Spleen (tissue), 11 donors: Measurements from ENCODE around the gene CRAT. TPM values are rescaled to one million over a fixed set of nuclear protein-coding genes. Genes with fewer than 3 reads are reported as not detected.
"Not testable (repeated sequence)": the region's sequence is repeated elsewhere in the genome, so short reads cannot be mapped to it uniquely, and the experiment has no call there.

ENCODE experiments used
- DNase-seq: peaks from one replicate; pipeline ENCODE4 v3.0.0-alpha.2; 2020
- H3K27ac ChIP-seq, 8 donors: fragments of 200-600 bp; sonication (generic) in 7 of 8; 1 replicate in 4 of 8; 2 replicates in 4 of 8; pipeline versions ENCODE4 v1.5.0 to v1.8.0; 2016 to 2021; ENCODE audit warnings: inconsistent platforms in 4 of 8, mild to moderate bottlenecking in 4 of 8, moderate library complexity in 1 of 8
- H3K27me3 ChIP-seq, 7 donors: fragments of 200-600 bp; sonication (generic) in 6 of 7; replicated peaks in 1 of 7; 1 replicate in 4 of 7; 2 replicates in 3 of 7; pipeline versions ENCODE4 v1.5.0 to v1.8.0; 2016 to 2021; ENCODE audit warnings: inconsistent platforms in 3 of 7, mild to moderate bottlenecking in 1 of 7
- H3K36me3 ChIP-seq, 6 donors: fragments of 200-600 bp; sonication (generic) in 5 of 6; 1 replicate in 4 of 6; 2 replicates in 2 of 6; pipeline versions ENCODE4 v1.5.0 to v1.8.0; 2016 to 2021; ENCODE audit warnings: inconsistent platforms in 2 of 6
- H3K4me1 ChIP-seq, 6 donors: fragments of 200-600 bp; sonication (generic) in 5 of 6; 1 replicate in 3 of 6; 2 replicates in 3 of 6; pipeline versions ENCODE4 v1.5.0 to v1.8.0; 2016 to 2021; ENCODE audit warnings: inconsistent platforms in 3 of 6
- H3K4me3 ChIP-seq, 8 donors: fragments of 200-600 bp; sonication (generic) in 7 of 8; 1 replicate in 4 of 8; 2 replicates in 4 of 8; pipeline versions ENCODE4 v1.5.0 to v1.8.0; 2016 to 2021; ENCODE audit warnings: inconsistent platforms in 4 of 8, mild to moderate bottlenecking in 4 of 8, moderate library complexity in 2 of 8
- H3K9me3 ChIP-seq, 8 donors: fragments of 200-600 bp; sonication (generic) in 7 of 8; 1 replicate in 4 of 8; 2 replicates in 4 of 8; pipeline versions ENCODE4 v1.5.0 to v1.8.0; 2016 to 2021; ENCODE audit warnings: inconsistent platforms in 4 of 8
- POLR2A ChIP-seq, 3 donors: fragments of 450-650 bp; IDR thresholded peaks; one replicate each; pipeline ENCODE4 v1.5.1; 2017; ENCODE audit warnings: antibody characterized with exemption in 3 of 3, mild to moderate bottlenecking in 1 of 3
- POLR2AphosphoS5 ChIP-seq, 3 donors: sonication (generic); formaldehyde crosslinking; IDR thresholded peaks; one replicate each; pipeline ENCODE4 v1.5.1; 2017; ENCODE audit warnings: antibody characterized with exemption in 3 of 3
- WGBS, 5 donors: extraction: QIAGEN DNeasy Blood & Tissue Kit in 3 of 5; methylation state at CpG; one replicate each; pipeline versions ENCODE4 v1.1.5 to v1.1.7; 2013 to 2018; 5-methylcytosine and 5-hydroxymethylcytosine counted together
- intact Hi-C: fragments of 100-400 bp; cut with DNase I; formaldehyde crosslinking; loops from one replicate; pipeline ENCODE4 v1.15.0; 2023; ENCODE audit warnings: low total_unique reads
- polyA plus RNA-seq, 3 donors: library from polyadenylated mRNA; stranded (reverse); fragments of 200-250 nt; gene quantifications; one replicate each; pipeline ENCODE4 v1.2.1, GENCODE V29; 2013
- total RNA-seq, 7 donors: library from RNA; depleted of rRNA in 3 of 7; stranded (reverse); fragments of >200 nt in 3 of 7; fragmentation: NEBNext Ultra II Directional in 4 of 7; extraction: Animal tissue kit (Norgen Biotek cat#: 25700) in 4 of 7; gene quantifications; one replicate each; pipeline versions ENCODE4 v1.1.0 to v1.2.1, GENCODE V29; 2016 to 2021
- TF ChIP-seq, protein P1 (sequence below), 11 experiments: fragments of 200-600 bp in 7 of 11; fragments of 450-650 bp in 4 of 11; sonication (generic) in 4 of 11; IDR thresholded peaks in 8 of 11; conservative IDR thresholded peaks in 3 of 11; 1 replicate in 7 of 11; 2 replicates in 4 of 11; pipeline versions ENCODE4 v1.4.0 to v1.8.0; 2016 to 2021; ENCODE audit warnings: antibody characterized with exemption in 11 of 11, inconsistent platforms in 4 of 11, mild to moderate bottlenecking in 1 of 11
- donor health status: healthy with polysubstance abuse.
- donor health status: DM: no; HTN: no; CAD: no; lungs with moderate emphysema.
- donor health status: DM: no; HTN: no; CAD: no.
- donor health status: Bipolar disorder and iron deficiency.
- donor health status: healthy.
- donor health status: DM: no; HTN: no; CAD: no.
- donor health status: DM: yes; HTN: yes; CAD: no.

Gene CRAT
- total and polyA plus RNA-seq, 10 donors, result 5.7 to 32.3 (median 15.7) TPM

DNA sequence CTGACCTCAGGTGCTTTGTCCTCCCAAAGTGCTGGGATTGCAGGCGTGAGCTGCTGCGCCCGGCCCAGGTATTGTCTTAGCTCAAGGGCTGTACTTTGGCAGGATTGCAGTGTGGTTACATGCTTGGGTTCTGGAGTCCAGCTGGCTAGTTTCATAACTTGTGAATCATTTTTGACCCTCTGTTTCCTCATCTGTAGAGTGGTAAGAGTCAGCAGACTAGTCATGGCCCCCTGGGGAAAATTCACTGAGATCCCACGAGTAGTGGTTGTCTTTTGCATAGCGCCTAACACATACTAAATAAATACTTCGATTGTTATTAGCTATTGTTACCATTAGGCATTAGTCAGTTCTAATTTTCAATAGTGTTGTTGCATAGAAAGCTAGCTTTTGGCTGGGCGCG, 14.9 kb upstream of the CRAT start:
- no peak overlapping the region for H3K4me3 ChIP-seq
- TF ChIP-seq, protein P1, sequence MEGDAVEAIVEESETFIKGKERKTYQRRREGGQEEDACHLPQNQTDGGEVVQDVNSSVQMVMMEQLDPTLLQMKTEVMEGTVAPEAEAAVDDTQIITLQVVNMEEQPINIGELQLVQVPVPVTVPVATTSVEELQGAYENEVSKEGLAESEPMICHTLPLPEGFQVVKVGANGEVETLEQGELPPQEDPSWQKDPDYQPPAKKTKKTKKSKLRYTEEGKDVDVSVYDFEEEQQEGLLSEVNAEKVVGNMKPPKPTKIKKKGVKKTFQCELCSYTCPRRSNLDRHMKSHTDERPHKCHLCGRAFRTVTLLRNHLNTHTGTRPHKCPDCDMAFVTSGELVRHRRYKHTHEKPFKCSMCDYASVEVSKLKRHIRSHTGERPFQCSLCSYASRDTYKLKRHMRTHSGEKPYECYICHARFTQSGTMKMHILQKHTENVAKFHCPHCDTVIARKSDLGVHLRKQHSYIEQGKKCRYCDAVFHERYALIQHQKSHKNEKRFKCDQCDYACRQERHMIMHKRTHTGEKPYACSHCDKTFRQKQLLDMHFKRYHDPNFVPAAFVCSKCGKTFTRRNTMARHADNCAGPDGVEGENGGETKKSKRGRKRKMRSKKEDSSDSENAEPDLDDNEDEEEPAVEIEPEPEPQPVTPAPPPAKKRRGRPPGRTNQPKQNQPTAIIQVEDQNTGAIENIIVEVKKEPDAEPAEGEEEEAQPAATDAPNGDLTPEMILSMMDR (IDR thresholded peaks at IDR 0.05 in 8 of 11, conservative IDR thresholded peaks at IDR 0.05 in 3 of 11), result no peak
- no peak for TF ChIP-seq POLR2AphosphoS5 (IDR thresholded peaks at IDR 0.05)
- no peak for TF ChIP-seq POLR2A (IDR thresholded peaks at IDR 0.05)
- peaks cover 4 to 100% (median 67%) of the 10 kb centered on the region in 6 donors for H3K36me3 ChIP-seq
- intact Hi-C loops, result no loop called here
- 81 to 93% (median 87%) methylated on average over 8 of the region's 8 CpGs for WGBS, 5 donors
- H3K27me3 ChIP-seq, result no peaks in the 10 kb centered on the region
- H3K4me1 ChIP-seq, result peaks cover 0 to 14% (median 5%) of the 10 kb centered on the region in 6 donors
- DNase-seq, result no peak
- H3K27ac ChIP-seq, result no peak overlapping the region
- H3K9me3 ChIP-seq, result no peaks in the 10 kb centered on the region

DNA sequence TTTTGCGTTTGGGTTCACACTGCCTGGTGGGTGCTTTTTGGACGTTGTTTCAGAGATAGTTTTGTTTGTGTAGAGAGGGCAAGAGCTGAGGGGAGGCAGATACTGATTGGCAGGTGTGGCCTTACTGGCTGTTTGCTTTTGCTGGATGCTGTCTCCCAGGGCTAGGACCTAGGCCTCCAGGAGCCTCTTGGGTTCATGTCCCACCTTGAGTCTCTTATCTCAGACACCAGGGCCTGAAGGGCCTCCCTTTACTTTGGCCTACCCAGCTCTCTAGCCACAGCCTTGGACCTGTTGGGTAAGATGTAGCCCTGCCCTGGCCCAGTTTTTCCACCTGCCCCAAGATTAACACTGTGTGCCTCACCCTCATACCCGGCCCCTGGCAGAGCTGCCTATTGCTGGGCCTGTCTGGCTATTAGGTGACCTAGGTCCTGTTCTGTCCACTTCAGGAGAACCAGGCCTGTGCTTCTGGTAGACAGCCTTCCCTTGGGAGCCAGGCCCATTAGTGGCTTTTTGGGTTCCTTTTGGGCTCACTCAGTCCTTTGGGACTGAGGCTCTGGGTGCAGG, 14.0 kb upstream of the CRAT start:
- DNase-seq, result no peak
- TF ChIP-seq POLR2A (IDR thresholded peaks at IDR 0.05) (no peak), POLR2AphosphoS5 (IDR thresholded peaks at IDR 0.05) (no peak)
- TF ChIP-seq, protein P1 (IDR thresholded peaks at IDR 0.05 in 8 of 11, conservative IDR thresholded peaks at IDR 0.05 in 3 of 11), result no peak
- Histone ChIP-seq H3K4me1 (peaks cover 0 to 14% (median 5%) of the 10 kb centered on the region in 6 donors), H3K36me3 (peaks cover 4 to 98% (median 64%) of the 10 kb centered on the region in 6 donors), H3K27me3 (no peaks in the 10 kb centered on the region), H3K27ac (no peak overlapping the region), H3K9me3 (no peaks in the 10 kb centered on the region), H3K4me3 (no peak overlapping the region)
- intact Hi-C loops, result no loop called here
- WGBS, 5 donors, result 84 to 96% (median 90%) methylated on average over 3 of the region's 3 CpGs

DNA sequence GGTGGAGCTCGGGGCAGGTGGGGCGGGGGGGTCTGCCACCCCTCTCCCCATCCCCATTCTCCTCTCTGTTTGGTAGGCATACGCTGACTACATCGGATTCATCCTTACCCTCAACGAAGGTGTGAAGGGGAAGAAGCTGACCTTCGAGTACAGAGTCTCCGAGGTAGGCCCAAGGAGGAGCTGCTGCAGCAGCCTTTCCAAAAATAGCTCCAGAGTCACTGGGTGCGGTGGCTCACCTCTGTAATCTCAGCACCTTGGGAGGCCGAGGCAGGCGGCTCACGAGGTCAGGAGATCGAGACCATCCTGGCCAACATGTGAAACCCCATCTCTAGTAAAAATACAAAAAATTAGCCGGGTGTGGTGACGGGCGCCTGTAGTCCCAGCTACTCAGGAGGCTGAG, 12.4 kb upstream of the CRAT start:
- H3K4me3 ChIP-seq, H3K9me3 ChIP-seq, intact Hi-C loops, H3K27me3 ChIP-seq, H3K27ac ChIP-seq, DNase-seq: not testable (repeated sequence)
- peaks cover 4 to 90% (median 56%) of the 10 kb centered on the region in 6 donors for H3K36me3 ChIP-seq
- peaks cover 0 to 14% (median 5%) of the 10 kb centered on the region in 6 donors for H3K4me1 ChIP-seq
- 86 to 98% (median 96%) methylated on average over 14 to 15 of the region's 15 CpGs for WGBS, 5 donors

DNA sequence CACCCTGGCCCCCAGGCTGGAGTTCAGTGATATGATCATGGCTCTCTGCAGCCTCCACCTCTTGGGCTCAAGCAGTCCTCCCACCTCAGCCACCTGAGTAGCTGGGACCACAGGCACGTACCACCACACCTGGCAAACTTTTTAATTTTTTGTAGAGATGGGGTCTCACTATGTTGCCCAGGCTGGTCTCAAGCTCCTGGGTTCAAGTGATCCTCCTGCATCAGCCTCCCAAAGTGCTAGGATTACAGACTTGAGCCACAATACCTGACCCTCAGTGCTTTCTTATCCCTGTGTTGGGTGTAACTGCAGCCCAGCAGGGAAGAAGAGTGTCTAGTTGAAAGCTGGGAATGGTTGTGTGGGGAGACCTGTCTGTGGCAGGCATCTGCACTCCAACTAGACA, 11.5 kb upstream of the CRAT start:
- Histone ChIP-seq H3K4me1 (peaks cover 0 to 11% (median 3%) of the 10 kb centered on the region in 6 donors), H3K9me3 (no peaks in the 10 kb centered on the region), H3K4me3 (no peak overlapping the region), H3K27me3 (no peaks in the 10 kb centered on the region), H3K27ac (no peak overlapping the region), H3K36me3 (peaks cover 4 to 82% (median 48%) of the 10 kb centered on the region in 6 donors)
- no peak for DNase-seq
- WGBS, 5 donors, result 87 to 100% (median 94%) methylated on average over 1 of the region's 1 CpG
- intact Hi-C loops, result no loop called here
- TF ChIP-seq, protein P1 (IDR thresholded peaks at IDR 0.05 in 8 of 11, conservative IDR thresholded peaks at IDR 0.05 in 3 of 11), result no peak
- TF ChIP-seq POLR2AphosphoS5 (IDR thresholded peaks at IDR 0.05) (no peak), POLR2A (IDR thresholded peaks at IDR 0.05) (no peak)
